HepG2 (cell line): Measurements from ENCODE around the gene TMEM198. TPM values are rescaled to one million over a fixed set of nuclear protein-coding genes. Genes with fewer than 3 reads are reported as not detected.

Experiments
- CC2D1A ChIP-seq: sonication (generic); formaldehyde crosslinking; IDR thresholded peaks from 2 replicates; pipeline ENCODE4 v1.8.1; 2023; ENCODE audit warnings: mild to moderate bottlenecking, missing genetic modification reagents
- CCDC6 ChIP-seq: sonication (generic); formaldehyde crosslinking; IDR thresholded peaks from 2 replicates; pipeline ENCODE4 v1.8.1; 2022; ENCODE audit warnings: mild to moderate bottlenecking, missing genetic modification reagents, moderate library complexity
- CEBPB ChIP-seq: IDR thresholded peaks from 2 replicates; pipeline ENCODE4 v1.6.1; 2011; ENCODE audit warnings: low read depth, low read length, improper control_type of control experiment, borderline replicate concordance
- GTF3A ChIP-seq: sonication (generic); formaldehyde crosslinking; conservative IDR thresholded peaks from 2 replicates; pipeline ENCODE4 v1.4.0; 2020; ENCODE audit warnings: mild to moderate bottlenecking, missing genetic modification reagents
- MED1 ChIP-seq: sonication (generic); formaldehyde crosslinking; IDR thresholded peaks from 2 replicates; pipeline ENCODE4 v1.4.0; 2020; ENCODE audit warnings: missing genetic modification reagents
- ZNF24 ChIP-seq: fragments of 450-650 bp; IDR thresholded peaks from 2 replicates; pipeline ENCODE4 v1.6.1; 2017; ENCODE audit warnings: antibody characterized with exemption, mild to moderate bottlenecking
- ZNF317 ChIP-seq: sonication (generic); formaldehyde crosslinking; IDR thresholded peaks from 2 replicates; pipeline ENCODE4 v1.5.0; 2020; ENCODE audit warnings: mild to moderate bottlenecking, missing genetic modification reagents
- ZNF773 ChIP-seq: sonication (generic); formaldehyde crosslinking; IDR thresholded peaks from 2 replicates; pipeline ENCODE4 v1.4.0; 2020; ENCODE audit warnings: missing genetic modification reagents, borderline replicate concordance
- polyA plus RNA-seq, 8 experiments: library from polyadenylated mRNA; depleted of rRNA in 3 of 8; stranded (reverse) in 7 of 8; unstranded in 1 of 8; fragments of >200 nt; fragmentation: Illumina TruSeq in 4 of 8; extraction: Trizol in 4 of 8; gene quantifications; 2 replicates each; pipeline versions ENCODE4 v1.2.1 to v1.2.3, GENCODE V29; 2011 to 2016; ENCODE audit warnings: low read depth in 4 of 8, missing spikeins in 1 of 8, mixed read lengths in 1 of 8; ENCODE audit not compliant: insufficient read depth in 1 of 8
- total RNA-seq, 5 experiments: library from RNA; depleted of rRNA; stranded (reverse); fragments of >200 nt; fragmentation: Illumina TruSeq; extraction: Trizol; gene quantifications; 2 replicates each; pipeline ENCODE4 v1.2.3, GENCODE V29; 2016; ENCODE audit warnings: low read depth in 1 of 5
- TF ChIP-seq, protein P1 (sequence below): sonication (generic); formaldehyde crosslinking; IDR thresholded peaks from 2 replicates; pipeline ENCODE4 v1.4.0; 2020; ENCODE audit warnings: mild to moderate bottlenecking, missing genetic modification reagents
- TF ChIP-seq, protein P2 (sequence below): sonication (generic); formaldehyde crosslinking; IDR thresholded peaks from 2 replicates; pipeline ENCODE4 v1.8.0; 2023; ENCODE audit warnings: mild to moderate bottlenecking, missing genetic modification reagents
- TF ChIP-seq, protein P3 (sequence below): sonication (generic); formaldehyde crosslinking; IDR thresholded peaks from 2 replicates; pipeline ENCODE4 v1.4.0; 2020; ENCODE audit warnings: missing genetic modification reagents
- TF ChIP-seq, protein P4 (sequence below): sonication (generic); formaldehyde crosslinking; IDR thresholded peaks from 2 replicates; pipeline ENCODE4 v1.4.0; 2020; ENCODE audit warnings: mild to moderate bottlenecking, missing genetic modification reagents
- TF ChIP-seq, protein P5 (sequence below): sonication (generic); formaldehyde crosslinking; IDR thresholded peaks from 2 replicates; pipeline ENCODE4 v1.4.0; 2020; ENCODE audit warnings: missing genetic modification reagents, borderline replicate concordance

The TMEM198 gene
- total and polyA plus RNA-seq, 2 of the 13 experiments (the other 11 are each of a cell fraction or from before 2014, with no cell fraction given): 17.3 to 23.5 TPM

DNA sequence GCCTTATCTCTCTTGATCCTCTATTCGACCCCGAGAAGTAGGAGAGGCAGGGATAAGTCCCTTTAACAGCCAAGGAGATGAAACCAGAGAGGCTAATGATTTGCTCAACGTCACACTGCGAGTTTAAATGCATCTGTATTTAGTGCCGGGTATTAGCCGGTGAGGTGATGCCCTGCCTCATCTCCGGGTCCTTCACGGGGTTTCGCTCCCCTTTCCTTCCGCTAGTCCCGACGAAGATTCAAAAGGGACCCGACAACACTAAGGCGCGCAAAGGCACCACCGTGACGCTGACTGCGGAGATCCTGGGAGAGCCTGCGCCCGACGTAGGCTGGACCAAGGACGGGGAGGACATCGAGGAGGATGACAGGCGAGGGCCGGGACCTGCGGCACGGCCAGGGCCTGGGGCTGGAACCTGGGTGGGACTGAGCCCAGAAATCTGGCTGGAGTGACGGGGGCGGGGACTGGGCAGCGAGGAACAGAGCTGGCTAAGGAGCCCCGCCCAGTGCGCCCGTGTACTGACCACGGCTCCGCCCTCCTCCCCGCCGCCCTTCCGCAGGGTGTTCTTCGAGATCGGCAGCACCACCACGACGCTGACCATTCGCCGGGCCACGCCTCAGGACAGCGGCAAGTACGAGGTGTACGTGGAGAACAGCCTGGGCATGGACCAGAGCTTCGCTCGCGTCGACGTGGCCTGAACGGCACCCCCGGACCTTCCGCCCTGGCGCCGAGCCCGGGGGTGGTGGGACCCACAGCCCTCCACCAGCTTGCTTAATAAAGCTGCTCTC, 46.1 kb upstream of the TMEM198 start (continued):
- TF ChIP-seq, protein P1, sequence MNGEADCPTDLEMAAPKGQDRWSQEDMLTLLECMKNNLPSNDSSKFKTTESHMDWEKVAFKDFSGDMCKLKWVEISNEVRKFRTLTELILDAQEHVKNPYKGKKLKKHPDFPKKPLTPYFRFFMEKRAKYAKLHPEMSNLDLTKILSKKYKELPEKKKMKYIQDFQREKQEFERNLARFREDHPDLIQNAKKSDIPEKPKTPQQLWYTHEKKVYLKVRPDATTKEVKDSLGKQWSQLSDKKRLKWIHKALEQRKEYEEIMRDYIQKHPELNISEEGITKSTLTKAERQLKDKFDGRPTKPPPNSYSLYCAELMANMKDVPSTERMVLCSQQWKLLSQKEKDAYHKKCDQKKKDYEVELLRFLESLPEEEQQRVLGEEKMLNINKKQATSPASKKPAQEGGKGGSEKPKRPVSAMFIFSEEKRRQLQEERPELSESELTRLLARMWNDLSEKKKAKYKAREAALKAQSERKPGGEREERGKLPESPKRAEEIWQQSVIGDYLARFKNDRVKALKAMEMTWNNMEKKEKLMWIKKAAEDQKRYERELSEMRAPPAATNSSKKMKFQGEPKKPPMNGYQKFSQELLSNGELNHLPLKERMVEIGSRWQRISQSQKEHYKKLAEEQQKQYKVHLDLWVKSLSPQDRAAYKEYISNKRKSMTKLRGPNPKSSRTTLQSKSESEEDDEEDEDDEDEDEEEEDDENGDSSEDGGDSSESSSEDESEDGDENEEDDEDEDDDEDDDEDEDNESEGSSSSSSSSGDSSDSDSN (CRISPR knock-in tag): peak; percentile 73
- TF ChIP-seq CEBPB: no peak
- TF ChIP-seq, protein P2, sequence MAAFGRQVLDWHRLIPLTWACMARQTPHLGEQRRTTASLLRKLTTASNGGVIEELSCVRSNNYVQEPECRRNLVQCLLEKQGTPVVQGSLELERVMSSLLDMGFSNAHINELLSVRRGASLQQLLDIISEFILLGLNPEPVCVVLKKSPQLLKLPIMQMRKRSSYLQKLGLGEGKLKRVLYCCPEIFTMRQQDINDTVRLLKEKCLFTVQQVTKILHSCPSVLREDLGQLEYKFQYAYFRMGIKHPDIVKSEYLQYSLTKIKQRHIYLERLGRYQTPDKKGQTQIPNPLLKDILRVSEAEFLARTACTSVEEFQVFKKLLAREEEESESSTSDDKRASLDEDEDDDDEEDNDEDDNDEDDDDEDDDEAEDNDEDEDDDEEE (CRISPR knock-in tag): no peak
- no peak for TF ChIP-seq GTF3A
- TF ChIP-seq, protein P3, sequence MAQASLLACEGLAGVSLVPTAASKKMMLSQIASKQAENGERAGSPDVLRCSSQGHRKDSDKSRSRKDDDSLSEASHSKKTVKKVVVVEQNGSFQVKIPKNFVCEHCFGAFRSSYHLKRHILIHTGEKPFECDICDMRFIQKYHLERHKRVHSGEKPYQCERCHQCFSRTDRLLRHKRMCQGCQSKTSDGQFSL (CRISPR knock-in tag): no peak
- no peak; the same call in 1 of the 2 replicates for TF ChIP-seq CCDC6 (CRISPR knock-in tag)
- no peak for TF ChIP-seq ZNF317
- no peak for TF ChIP-seq ZNF24
- peak; percentile 24; the same call in 1 of the 2 replicates for TF ChIP-seq MED1
- TF ChIP-seq ZNF773 (CRISPR knock-in tag): no peak
- TF ChIP-seq, protein P4, sequence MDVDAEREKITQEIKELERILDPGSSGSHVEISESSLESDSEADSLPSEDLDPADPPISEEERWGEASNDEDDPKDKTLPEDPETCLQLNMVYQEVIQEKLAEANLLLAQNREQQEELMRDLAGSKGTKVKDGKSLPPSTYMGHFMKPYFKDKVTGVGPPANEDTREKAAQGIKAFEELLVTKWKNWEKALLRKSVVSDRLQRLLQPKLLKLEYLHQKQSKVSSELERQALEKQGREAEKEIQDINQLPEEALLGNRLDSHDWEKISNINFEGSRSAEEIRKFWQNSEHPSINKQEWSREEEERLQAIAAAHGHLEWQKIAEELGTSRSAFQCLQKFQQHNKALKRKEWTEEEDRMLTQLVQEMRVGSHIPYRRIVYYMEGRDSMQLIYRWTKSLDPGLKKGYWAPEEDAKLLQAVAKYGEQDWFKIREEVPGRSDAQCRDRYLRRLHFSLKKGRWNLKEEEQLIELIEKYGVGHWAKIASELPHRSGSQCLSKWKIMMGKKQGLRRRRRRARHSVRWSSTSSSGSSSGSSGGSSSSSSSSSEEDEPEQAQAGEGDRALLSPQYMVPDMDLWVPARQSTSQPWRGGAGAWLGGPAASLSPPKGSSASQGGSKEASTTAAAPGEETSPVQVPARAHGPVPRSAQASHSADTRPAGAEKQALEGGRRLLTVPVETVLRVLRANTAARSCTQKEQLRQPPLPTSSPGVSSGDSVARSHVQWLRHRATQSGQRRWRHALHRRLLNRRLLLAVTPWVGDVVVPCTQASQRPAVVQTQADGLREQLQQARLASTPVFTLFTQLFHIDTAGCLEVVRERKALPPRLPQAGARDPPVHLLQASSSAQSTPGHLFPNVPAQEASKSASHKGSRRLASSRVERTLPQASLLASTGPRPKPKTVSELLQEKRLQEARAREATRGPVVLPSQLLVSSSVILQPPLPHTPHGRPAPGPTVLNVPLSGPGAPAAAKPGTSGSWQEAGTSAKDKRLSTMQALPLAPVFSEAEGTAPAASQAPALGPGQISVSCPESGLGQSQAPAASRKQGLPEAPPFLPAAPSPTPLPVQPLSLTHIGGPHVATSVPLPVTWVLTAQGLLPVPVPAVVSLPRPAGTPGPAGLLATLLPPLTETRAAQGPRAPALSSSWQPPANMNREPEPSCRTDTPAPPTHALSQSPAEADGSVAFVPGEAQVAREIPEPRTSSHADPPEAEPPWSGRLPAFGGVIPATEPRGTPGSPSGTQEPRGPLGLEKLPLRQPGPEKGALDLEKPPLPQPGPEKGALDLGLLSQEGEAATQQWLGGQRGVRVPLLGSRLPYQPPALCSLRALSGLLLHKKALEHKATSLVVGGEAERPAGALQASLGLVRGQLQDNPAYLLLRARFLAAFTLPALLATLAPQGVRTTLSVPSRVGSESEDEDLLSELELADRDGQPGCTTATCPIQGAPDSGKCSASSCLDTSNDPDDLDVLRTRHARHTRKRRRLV: no peak
- no peak for TF ChIP-seq CC2D1A (CRISPR knock-in tag)
- TF ChIP-seq, protein P5, sequence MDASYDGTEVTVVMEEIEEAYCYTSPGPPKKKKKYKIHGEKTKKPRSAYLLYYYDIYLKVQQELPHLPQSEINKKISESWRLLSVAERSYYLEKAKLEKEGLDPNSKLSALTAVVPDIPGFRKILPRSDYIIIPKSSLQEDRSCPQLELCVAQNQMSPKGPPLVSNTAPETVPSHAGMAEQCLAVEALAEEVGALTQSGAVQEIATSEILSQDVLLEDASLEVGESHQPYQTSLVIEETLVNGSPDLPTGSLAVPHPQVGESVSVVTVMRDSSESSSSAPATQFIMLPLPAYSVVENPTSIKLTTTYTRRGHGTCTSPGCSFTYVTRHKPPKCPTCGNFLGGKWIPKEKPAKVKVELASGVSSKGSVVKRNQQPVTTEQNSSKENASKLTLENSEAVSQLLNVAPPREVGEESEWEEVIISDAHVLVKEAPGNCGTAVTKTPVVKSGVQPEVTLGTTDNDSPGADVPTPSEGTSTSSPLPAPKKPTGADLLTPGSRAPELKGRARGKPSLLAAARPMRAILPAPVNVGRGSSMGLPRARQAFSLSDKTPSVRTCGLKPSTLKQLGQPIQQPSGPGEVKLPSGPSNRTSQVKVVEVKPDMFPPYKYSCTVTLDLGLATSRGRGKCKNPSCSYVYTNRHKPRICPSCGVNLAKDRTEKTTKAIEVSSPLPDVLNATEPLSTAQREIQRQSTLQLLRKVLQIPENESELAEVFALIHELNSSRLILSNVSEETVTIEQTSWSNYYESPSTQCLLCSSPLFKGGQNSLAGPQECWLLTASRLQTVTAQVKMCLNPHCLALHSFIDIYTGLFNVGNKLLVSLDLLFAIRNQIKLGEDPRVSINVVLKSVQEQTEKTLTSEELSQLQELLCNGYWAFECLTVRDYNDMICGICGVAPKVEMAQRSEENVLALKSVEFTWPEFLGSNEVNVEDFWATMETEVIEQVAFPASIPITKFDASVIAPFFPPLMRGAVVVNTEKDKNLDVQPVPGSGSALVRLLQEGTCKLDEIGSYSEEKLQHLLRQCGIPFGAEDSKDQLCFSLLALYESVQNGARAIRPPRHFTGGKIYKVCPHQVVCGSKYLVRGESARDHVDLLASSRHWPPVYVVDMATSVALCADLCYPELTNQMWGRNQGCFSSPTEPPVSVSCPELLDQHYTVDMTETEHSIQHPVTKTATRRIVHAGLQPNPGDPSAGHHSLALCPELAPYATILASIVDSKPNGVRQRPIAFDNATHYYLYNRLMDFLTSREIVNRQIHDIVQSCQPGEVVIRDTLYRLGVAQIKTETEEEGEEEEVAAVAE (CRISPR knock-in tag): peak; percentile 54; the same call in 1 of the 2 replicates
